IPS DF 19.7 (cell line): ENCODE measurements around the gene XPO1.
"Not testable (repeated sequence)": the region's sequence is repeated elsewhere in the genome, so short reads cannot be mapped to it uniquely, and the experiment has no call there.

Experiments used
- DNase-seq: peaks from one replicate; pipeline ENCODE4 v3.0.0-alpha.2; 2013; ENCODE audit warnings: low read depth, low spot score

The XPO1 gene

DNA sequence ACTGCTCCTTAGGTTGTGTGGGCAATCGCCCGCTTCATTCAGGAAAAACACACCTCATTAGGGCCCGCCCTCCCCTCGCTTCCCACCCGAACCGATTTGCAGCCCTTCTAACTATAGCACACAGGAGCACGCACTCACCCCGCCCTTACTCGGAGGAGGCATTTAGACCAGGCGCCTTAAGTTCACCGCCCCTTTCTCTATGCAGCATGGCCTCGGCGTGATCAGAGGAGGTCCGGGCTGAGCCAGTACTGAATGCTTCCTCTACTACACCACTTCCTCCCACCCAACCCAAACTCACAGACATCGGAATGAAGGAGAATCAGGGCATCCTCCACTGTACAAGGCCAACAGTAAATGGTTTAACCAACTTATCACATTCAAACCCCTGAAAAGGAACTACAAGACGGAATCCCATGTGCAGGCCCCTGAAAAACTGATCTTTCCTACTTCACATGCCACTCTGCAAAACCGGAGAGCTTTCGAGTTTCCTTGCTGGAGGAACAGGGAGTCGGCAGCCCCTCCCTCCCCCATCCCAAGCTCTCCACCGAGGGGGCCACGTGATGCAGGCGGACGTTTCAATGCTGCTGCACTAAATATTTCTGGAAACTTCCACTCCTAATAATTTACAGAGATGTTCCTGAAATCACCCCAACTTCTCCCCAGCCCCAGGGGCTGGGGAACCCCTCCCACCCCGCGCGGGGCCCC is 1.4 kb downstream of the XPO1 start:
- peak; percentile 87 for DNase-seq

DNA sequence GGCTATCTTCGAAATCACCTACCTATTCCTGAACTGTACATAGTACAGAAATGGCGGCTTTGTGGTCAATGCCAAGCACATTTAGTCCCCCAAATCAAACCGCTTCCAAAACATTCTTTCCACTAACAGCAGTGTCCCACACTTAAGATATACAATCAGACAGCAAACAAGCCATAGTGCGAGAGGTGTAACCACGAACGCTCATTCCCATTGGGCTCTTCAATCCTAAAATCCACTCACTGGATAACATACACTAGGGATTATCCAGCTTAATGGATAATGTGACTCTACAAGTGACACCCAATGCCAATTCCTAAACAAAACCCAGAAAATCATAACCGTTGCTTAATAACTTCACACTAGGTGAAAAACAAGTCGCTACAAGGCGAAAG is 2.0 kb downstream of the XPO1 start:
- DNase-seq = no peak

DNA sequence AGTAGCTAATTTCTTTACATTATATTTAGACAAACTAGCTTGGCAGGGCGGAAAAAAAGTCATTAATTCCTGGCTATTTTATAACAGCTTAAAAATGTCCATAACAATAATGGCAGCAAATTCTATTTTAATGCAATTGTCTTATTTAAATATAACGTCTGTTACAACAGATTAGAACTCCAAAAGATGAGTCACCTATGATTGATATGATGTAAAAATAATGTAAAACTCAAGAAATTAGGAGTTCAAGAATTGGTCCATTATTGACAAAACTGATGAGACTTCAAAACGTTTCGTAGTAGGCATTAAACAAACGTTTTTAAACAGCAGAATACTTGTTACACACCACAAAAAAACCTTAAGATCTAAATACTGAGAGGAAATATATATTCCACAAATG is 2.7 kb downstream of the XPO1 start:
- no peak for DNase-seq

DNA sequence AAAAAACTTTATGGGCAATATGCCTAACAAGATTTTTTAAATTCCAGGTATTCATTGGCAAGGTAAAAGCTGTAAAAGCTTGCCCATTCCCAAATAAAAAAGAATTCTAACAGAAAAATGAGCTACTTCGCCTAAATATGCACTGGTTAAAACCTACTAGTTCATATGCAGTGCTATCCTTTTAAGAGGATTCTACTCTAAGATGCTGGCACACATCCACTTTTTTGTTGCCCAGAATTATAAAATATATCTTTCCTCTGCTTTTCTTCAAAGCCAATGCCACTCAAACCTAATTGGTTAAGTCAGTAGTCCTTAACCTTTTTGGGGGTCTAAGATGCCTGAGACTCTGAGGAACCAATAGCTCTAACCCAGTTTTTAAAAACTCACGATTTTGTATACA is 3.2 kb downstream of the XPO1 start:
- no peak for DNase-seq

DNA sequence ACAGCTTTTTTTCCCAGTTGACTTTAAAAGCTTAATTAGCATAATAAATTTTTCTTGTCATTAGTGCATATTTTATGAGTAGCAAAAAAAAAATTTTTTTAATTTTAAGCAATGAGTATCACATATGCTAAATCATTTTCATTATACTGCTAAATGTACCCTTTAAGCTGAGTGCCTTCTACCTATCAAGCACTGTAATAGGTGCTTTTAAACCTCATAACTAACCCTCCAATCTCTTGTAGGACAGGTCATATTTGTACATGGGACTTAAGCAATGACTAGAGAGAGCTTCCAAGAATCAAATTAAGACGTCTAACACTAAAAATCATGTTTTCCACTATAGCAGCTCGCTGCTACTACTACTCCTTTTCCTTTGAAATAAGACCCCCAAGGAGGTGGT is 7.4 kb downstream of the XPO1 start:
- no peak for DNase-seq

DNA sequence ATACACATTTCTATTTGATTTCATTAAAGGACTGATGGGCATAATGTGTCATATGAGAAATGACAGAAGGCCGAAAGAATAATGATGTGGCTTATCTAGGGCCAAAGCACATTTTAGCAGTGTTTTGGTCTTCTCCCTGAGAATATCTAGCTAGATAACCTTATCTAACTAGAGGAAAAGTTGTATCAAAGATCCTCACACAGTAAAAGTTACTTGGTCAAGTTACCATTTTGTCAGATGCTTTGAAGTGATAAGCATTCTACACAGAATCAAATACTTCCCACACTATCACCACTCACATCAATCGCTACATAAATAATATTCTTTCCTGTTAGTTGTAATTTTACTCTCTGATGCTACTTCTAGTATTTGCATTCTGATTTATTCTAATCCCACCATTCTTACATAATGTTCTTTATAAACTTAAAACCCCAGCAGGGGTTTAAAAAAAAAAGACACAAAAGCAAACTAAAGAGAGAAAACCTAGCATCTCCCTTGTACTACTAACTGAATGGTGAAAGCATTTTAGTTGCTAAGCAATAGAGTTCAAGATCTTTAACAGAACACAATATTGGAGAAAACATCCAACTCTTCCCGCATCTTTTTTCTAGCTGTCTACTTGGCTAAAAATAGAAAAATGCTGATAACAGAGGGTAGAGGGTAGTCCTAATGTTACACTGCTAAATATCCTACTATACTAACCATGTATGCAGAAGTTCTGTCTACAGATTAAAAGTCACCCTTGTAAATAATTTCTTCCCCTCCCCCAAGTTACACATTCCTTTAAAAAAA is 8.0 kb downstream of the XPO1 start:
- DNase-seq = no peak

DNA sequence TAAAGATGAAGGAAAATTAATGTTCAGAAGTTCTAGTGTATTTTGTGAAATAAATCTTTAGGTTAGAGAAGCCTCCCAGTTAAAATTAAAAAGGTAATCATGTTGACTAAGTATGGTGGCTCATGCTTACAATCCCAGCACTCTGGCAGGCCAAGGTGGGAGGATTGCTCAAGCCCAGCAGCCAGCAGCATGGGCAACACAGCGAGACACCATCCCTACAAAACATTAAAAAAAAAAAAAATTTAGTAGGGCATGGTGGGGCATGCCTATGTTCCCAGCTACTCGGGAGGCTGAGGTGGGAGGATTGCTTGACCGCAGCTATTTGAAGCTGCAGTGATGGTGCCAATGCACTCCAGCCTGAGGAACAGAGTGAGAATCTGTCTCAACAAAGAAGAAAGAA is 17.9 kb downstream of the XPO1 start:
- no peak for DNase-seq

DNA sequence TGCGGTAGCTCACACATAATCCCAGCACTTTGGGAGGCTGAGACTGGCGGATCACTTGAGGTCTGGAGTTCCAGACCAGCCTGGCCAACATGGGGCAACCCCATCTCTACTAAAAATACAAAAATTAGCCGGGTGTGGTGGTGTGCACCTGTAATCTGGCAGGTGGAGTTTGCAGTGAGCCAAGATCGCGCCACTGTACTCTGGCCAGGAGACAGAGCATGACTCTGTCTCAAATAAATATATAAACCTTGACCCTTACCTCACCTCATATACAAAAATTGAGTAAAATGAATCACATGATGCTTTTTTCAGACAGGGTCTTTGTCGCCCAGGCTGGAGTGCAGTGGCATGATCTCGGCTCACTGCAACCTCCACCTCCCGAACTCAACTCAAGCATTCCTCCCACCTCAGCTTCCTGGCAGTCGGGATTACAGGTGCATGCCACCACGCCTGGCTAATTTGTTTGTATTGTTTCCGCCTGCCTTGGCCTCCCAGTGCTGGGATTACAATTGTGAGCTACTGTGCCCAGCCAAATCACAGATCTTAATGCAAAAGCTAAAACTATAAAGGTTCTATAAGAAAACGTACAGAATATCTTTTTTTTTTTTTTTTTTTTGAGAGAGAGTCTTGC is 25.3 kb downstream of the XPO1 start:
- no peak for DNase-seq

DNA sequence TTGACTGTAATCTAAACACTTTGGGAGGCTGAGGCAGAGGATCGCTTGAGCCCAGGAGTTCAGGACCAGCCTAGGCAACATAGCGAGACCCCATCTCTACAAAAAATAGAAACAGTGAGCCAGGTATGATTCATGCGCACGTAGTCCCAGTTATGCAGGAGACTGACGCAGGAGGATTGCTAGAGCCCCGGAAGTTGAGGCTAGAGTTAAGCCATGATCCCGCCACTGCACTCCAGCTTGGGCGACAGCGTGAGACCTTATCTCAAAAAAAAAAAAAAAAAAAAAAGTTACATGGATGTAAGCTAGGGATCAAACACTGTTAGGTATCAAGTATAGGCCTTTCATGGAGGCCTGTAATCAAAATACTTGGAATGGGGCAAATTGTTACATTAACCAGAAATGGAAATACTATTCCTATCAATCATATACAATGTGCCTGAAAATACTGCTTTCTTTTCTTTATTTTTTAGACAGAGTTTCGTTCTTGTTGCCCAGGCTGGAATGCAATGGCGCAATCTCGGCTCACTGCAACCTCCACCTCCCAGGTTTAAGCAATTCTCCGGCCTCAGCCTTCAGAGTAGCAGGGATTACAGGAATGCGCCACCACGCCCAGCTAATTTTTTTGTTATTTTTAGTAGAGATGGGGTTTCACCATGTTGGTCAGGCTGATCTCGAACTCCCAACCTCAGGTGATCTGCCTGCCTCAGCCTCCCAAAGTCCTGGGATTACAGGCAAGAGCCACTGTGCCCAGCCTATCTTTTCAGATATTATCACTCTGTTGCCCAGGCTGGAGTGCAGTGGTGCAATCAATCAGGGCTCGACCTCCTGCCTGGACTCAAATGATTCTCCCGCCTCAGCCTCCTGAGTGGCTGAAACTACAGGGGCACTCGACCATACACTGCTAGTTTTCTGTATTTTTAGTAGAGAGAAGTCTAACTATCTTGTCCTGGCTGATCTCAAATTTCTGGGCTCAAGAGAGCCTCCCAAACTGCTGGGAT is 27.2 kb downstream of the XPO1 start:
- no peak for DNase-seq

DNA sequence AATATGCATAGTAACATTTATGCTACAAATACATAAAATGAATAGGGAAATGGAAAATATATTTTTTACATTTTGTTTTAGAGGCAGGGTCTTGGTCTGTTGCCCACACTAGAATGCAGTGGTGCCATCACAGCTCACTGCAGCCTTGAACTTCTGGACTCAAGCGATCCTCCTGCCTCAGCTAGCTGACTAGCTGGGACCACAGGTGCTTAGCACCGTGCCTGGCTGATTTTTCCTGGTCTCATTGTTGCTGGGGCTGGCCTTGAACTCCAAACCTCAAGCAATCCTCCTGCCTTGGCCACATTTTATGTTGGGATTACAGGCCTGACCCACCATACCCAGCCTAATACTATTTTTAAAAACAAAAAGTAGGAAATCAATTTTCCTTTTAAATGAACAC is 33.2 kb downstream of the XPO1 start:
- DNase-seq = no peak

DNA sequence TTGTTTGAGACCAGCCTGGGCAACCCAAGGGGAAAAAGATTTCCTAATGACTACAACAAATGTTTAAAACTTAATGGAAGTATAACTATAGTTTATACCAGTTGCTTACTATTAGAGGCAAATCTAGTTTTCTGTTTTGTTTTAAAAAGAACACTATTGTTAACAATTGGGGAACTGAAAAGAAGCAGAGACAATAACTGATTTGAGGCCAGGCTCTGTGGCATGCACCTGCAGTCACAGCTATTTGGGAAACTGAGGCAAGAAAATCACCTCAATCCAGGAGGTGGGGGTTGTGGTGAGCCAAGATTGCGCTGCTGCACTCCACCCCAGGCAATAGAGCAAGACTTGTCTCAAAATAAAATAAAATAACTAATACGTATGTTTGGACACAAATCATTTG is 39.1 kb downstream of the XPO1 start:
- no peak for DNase-seq

DNA sequence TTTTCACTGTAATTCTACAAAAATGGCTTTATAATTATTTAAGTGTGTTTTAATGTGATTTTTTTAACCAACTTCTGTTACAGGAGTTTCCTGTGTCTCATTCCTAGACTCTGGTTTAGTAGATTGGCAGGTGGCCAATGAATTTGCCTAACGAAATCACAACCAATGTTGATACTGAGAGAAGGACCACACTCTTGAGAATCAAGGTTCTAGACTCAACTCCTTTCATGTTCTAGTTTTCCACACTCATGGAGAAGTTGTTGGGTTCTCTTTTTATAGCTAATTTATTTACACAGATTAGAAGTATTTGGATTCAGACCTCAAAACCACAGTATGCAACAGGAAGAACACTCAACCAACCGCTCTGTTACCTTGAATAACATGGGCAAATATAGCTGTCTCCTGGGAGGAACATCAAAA is 44.6 kb downstream of the XPO1 start:
- no peak for DNase-seq

DNA sequence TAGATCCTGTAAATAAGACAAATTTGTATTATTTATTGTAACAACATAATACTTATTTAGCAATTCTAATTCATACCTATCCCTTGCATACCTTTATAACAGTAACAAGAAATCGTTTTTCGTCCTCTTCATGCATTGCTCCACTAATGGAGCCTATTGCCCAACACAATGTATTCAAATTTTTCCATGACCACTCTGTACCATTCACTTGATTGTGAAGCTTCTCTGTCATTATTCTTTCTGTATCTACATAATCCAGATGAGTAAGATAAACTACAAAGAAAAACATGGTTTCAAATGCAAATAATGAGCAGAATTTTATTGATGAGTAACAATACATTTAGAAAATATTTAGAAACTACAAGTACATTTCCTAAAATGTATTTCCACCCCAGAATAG is 45.7 kb downstream of the XPO1 start:
- DNase-seq = no peak

DNA sequence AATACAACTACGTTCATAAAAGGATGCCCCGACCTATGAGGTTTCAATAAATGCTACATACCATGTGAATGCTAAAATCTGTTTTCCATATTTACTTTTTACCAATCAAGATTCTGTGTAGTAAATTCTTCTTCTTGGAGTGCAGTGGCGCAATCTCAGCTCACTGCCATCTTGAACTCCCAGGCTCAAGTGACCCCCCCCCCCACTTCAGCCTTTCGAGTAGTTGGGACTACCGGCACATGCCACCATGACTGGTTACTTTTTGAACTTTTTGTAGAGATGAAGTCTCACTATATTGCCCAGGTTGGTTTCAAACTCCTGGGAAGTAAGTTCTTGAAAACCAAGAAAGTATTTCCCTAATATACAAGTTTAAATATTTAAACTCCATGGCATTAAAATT is 52.9 kb downstream of the XPO1 start:
- no peak for DNase-seq

DNA sequence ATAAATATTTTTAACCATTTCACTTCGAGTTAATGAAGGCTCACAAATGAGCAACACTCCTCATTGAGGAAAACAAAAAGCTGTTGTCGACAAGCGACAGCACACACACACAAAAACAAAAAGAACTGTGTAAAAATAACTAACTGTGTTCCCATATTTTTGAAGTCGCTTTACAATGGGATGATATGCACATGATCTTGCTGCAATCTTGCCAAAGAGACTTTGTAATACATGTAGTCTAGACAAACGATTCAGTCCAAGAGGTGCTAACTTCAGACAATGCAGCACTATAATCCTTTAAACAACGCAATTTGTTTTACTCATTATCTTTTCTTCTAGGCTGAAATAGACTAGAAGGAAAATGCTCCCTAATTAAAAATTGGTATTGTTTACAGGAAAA is 60.1 kb downstream of the XPO1 start:
- no peak for DNase-seq

DNA sequence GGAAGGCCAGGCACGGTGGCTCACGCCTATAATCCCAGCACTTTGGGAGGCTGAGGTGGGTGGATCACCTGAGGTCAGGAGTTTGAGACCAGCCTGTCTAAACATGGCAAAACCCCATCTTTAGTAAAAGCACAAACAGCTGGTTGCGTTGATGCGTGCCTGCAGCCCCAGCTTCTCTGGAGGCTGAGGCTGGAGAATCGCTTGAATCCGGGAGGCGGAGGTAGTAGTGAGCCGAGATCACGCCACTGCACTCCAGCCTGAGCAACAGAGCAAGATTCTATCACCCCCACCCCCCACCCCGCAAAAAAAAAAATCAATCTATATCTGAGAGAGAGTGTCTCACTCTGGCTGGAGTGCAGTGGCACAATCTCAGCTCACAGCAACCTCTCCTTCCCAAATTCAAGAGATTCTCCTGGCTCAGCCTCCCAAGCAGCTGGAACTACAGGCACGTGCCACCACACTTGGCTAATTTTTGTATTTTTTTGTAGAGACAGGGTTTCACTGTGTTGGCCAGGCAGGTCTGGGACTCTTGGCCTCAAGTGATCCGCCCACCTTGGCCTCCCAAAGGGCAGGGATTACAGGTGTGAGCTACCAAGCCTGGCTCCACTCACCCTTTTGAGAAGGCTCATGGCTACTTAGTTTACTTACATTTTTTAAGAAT is 61.1 kb downstream of the XPO1 start:
- DNase-seq = not testable (repeated sequence)

DNA sequence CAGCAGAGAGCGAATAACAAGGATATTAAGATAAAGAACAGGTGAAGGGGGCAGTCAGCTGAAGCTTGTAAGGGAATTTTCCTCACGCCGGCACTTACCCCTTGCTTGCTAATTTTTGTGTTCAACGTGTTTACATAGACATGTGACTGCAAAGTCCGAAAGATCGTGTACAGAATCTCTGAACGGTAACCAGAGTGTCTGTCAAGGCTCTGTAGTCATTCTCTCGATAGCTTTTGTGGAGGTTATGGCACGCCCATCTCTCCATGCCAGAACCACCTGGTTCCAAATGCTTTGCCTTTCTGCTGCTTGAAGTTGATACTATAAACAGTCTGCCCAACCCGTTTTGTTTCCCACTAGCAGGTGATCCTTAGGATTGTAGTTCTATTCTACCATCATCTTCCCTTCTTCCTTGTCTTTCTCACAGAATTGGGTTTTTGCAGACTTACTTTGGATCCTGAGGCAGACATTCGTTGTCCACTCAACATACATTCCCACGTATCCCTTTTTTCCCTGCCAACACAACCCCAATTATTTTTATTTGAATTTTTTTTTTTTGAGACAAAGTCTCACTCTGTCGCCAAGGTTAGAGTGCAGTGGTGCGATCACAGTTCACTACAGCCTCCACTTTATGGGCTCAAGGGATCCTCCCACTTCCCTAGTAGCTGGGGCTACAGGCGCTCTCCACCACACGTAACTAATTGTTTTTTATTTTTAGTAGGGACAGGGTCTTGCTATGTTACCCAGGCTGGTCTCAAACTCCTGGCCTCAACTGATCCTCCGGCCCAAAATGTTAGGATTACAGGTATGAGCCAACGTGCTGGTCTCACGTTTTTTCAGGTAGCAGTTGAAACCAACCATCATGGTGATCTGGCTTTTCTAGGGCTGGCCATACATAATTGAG is 66.0 kb downstream of the XPO1 start:
- no peak for DNase-seq

DNA sequence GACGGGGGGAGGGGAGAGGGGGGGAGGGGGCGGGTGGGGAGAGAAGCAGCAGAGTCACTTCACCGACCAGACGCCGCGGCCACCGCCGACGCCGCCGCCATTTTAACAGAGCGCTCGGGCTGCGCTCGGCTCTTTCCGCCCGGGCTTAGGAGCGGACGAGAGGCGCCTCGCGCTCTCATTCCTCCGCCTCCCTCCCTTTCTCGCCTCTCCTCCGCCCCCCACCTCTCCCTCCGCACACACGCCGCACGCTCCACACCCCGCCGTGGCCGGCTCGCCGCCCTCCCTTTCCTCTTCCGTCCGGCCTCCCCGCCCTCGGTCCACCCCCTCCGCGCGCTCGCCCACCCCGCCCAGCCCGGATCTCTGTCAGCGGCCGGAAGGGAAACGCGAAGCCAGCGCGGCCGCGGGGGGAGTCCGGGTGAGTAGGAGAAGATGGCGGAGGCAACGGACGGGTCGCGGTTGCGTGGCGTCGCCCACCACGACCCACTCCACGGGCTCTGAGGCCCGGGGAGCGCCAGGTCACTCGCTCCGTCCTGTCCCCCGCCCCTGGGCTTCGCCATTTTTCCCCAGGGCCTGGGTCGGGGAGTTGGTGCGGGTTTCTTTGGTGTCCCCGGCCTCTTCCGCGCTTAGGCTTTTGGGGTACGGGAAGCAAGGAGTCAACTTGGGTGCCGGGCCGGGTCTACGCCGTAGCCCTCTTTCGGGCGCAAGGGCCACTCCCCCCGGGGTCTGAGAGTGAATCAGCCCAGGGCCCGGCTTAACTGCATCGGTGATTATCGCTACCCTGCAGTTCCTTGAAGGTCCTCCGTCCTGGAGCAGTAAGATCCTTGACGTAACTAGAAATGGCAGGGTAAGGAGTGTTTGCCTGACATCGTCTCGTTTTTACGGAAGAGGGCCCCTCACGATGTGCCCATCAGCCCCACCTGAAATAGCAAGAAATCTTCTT is 66.9 kb downstream of the XPO1 start, which contains the start of gene USP34:
Gene USP34 (minus strand): TSS at position 123 of the 940 bp plus-strand sequence. CDS start 395 bp downstream, outside the sequence.
- DNase-seq = peak; percentile 73
